PFSK-1 (cell line): ENCODE data around the gene HNRNPF.

ENCODE experiments used
- FOXP2 ChIP-seq: optimal IDR thresholded peaks from 2 replicates; pipeline ENCODE3; 2011; ENCODE audit warnings: borderline replicate concordance, control low read depth, inconsistent platforms; ENCODE audit not compliant: insufficient read depth; ENCODE audit errors: extremely low read length, extremely low read depth
- POLR2AphosphoS5 ChIP-seq: IDR thresholded peaks from 2 replicates; pipeline ENCODE4 v1.6.1; 2012; ENCODE audit warnings: low read depth, mild to moderate bottlenecking, control low read depth, low read length, moderate library complexity
- SIN3A ChIP-seq: IDR thresholded peaks from 2 replicates; pipeline ENCODE4 v1.6.1; 2012; ENCODE audit warnings: mild to moderate bottlenecking, low read length, moderate library complexity, borderline replicate concordance; ENCODE audit not compliant: insufficient read depth
- TAF1 ChIP-seq: IDR thresholded peaks from 2 replicates; pipeline ENCODE4 v1.6.1; 2012; ENCODE audit warnings: low read length, control low read depth, borderline replicate concordance; ENCODE audit not compliant: insufficient read depth
- TF ChIP-seq, protein P1 (sequence below), 2 experiments: IDR thresholded peaks; 2 replicates each; pipeline versions ENCODE4 v1.6.1 to v1.8.0; 2011 to 2012; ENCODE audit warnings: low read depth in 2 of 2, low read length in 2 of 2, control low read depth in 1 of 2, inconsistent platforms in 1 of 2, mild to moderate bottlenecking in 1 of 2, moderate library complexity in 1 of 2; ENCODE audit not compliant: insufficient read depth in 1 of 2

HNRNPF gene

DNA sequence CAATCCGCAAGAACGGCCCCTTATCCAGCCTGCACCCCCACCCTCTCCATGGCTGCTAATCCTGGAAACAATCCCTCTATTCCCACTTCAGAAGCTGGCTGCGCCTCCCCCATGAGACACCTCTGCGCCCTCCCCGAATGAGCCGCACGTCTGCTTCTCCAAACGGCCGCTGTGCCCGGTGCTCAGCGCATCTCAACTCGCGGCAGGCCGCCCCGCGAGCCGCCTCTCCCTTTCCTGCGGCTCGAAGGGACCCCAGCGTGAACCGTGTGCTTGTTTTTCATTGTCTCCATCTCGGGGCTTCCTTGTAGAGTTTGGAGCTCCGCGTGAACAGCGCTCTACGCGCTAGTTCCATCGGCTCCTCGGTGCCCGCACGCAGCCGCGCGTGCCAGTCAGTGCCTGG, 58.3 kb downstream of the HNRNPF start:
- no peak for TF ChIP-seq FOXP2
- TF ChIP-seq, protein P1, sequence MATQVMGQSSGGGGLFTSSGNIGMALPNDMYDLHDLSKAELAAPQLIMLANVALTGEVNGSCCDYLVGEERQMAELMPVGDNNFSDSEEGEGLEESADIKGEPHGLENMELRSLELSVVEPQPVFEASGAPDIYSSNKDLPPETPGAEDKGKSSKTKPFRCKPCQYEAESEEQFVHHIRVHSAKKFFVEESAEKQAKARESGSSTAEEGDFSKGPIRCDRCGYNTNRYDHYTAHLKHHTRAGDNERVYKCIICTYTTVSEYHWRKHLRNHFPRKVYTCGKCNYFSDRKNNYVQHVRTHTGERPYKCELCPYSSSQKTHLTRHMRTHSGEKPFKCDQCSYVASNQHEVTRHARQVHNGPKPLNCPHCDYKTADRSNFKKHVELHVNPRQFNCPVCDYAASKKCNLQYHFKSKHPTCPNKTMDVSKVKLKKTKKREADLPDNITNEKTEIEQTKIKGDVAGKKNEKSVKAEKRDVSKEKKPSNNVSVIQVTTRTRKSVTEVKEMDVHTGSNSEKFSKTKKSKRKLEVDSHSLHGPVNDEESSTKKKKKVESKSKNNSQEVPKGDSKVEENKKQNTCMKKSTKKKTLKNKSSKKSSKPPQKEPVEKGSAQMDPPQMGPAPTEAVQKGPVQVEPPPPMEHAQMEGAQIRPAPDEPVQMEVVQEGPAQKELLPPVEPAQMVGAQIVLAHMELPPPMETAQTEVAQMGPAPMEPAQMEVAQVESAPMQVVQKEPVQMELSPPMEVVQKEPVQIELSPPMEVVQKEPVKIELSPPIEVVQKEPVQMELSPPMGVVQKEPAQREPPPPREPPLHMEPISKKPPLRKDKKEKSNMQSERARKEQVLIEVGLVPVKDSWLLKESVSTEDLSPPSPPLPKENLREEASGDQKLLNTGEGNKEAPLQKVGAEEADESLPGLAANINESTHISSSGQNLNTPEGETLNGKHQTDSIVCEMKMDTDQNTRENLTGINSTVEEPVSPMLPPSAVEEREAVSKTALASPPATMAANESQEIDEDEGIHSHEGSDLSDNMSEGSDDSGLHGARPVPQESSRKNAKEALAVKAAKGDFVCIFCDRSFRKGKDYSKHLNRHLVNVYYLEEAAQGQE (IDR thresholded peaks at IDR 0.05; ENCODE audit: insufficient read depth in 1 of 2, low read depth in 2 of 2, low read length in 2 of 2): no peak
- no peak for TF ChIP-seq SIN3A
- TF ChIP-seq POLR2AphosphoS5: no peak
- no peak for TF ChIP-seq TAF1

DNA sequence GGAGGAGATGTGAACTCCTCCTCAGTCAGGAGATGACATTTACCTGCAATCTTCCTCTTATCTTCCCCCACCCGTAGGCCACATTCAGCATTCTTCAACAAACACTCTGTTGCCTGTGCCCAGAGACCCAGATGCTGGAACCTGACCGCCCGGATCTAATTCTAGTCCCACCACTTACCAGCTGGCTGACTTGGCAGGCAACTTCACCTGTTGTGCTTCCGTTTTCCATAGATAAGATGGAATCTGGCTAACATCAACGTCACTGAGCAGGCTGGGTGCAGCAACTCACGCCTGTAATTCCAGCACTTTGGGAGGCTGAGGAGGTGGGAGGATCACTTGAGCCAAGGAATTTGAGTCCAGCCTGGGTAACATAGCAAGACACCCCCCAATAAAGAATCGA, 58.8 kb downstream of the HNRNPF start:
- TF ChIP-seq POLR2AphosphoS5 (no peak), SIN3A (no peak), FOXP2 (no peak), TAF1 (no peak)
- TF ChIP-seq, protein P1 (IDR thresholded peaks at IDR 0.05; ENCODE audit: insufficient read depth in 1 of 2, low read depth in 2 of 2, low read length in 2 of 2): no peak

GRCh38 chr10:43348511-43349312, 60.3 kb downstream of the HNRNPF start:
- TF ChIP-seq, protein P1 (IDR thresholded peaks at IDR 0.05; ENCODE audit: insufficient read depth in 1 of 2, low read depth in 2 of 2, low read length in 2 of 2): no peak
- no peak for TF ChIP-seq POLR2AphosphoS5
- no peak for TF ChIP-seq SIN3A
- no peak for TF ChIP-seq FOXP2
- TF ChIP-seq TAF1: no peak

DNA sequence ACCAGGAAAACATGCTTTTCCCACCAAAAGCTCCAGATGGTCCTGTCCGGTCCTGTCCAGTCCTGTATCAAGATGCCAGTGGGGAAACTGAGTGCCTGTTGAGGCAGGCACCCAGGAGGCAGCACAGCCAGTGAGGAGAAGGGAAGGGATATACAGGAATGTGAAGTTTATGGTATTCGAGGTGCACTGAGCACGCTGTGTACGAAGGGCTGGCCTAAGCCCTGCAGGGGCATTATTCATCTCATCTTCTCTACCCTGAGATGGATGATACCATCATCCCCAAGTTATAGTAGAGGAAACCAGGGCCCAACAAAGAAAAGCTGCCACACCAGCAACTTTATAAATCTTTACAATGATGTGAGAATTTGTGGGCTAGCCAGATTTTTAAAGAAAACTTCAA, 61.0 kb downstream of the HNRNPF start:
- TF ChIP-seq, protein P1 (IDR thresholded peaks at IDR 0.05; ENCODE audit: insufficient read depth in 1 of 2, low read depth in 2 of 2, low read length in 2 of 2): no peak

DNA sequence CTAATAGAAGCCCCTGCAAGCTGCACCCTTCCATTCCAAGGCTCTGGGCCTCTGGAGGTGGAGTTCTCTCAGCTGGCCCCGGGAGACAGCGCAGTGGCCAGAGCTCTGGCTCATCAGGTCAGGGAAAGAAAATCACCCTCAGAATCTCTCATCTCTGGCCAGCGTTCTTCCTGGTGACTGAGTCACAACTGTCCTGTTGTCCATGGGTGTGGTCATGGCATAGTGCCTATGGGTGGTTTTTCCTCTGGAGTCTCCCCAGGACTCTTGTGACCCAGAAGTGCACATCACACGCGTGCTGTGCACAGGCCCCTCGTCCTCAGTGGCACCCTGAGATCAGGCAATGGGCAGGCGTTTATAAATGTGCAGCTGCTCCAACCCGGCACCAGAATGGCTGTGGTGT, 64.9 kb downstream of the HNRNPF start:
- TF ChIP-seq FOXP2 (no peak), SIN3A (no peak), TAF1 (no peak), POLR2AphosphoS5 (no peak)
- TF ChIP-seq, protein P1 (IDR thresholded peaks at IDR 0.05; ENCODE audit: insufficient read depth in 1 of 2, low read depth in 2 of 2, low read length in 2 of 2): no peak
